IMR-90 (cell line): ENCODE results near the gene RNF34. TPM values are rescaled to one million over a fixed set of nuclear protein-coding genes. Genes with fewer than 3 reads are reported as not detected.

Experiments
- ATAC-seq: fragments of 200-7000 bp; cut with Tn5 transposase; 2 replicates; pipeline ENCODE4 v1.9.1; 2020; ENCODE audit warnings: low read depth, mild to moderate bottlenecking, moderate library complexity
- BruUV-seq: library from RNA; stranded (reverse); fragments of 400-500 nt; replicated peaks from 2 replicates; lab custom pipeline; 2021; lab: Mats Ljungman, UMichigan
- CTCF ChIA-PET: fragments of 300-600 bp; formaldehyde crosslinking; extraction: SDS; loops from one replicate; lab custom pipeline; 2021; ENCODE audit warnings: antibody characterized with exemption; lab: Yijun Ruan, JAX
- POLR2A ChIA-PET: fragments of 300-600 bp; sonication (Branson Sonifier 250); formaldehyde crosslinking; loops from one replicate; lab custom pipeline; 2022; ENCODE audit warnings: antibody characterized with exemption; ENCODE audit not compliant: unreplicated experiment; lab: Charles Lee
- DNase-seq: peaks from one replicate; pipeline ENCODE4 v3.0.0; 2013
- H2AFZ ChIP-seq: replicated peaks from 2 replicates; pipeline ENCODE3; 2013; ENCODE audit warnings: low read length, mild to moderate bottlenecking; ENCODE audit not compliant: poor library complexity
- H2AK5ac ChIP-seq: 2 replicates; pipeline ENCODE4 v1.6.1; 2013; ENCODE audit warnings: low read depth, low read length, inconsistent platforms
- H2AK9ac ChIP-seq: replicated peaks from 2 replicates; pipeline ENCODE3; 2013; ENCODE audit warnings: mild to moderate bottlenecking, low read depth, low read length, moderate library complexity; ENCODE audit not compliant: poor library complexity
- H2BK120ac ChIP-seq: 2 replicates; pipeline ENCODE4 v1.6.1; 2013; ENCODE audit warnings: low read depth, low read length, inconsistent platforms
- H2BK15ac ChIP-seq: 3 replicates; pipeline ENCODE4 v1.6.1; 2013; ENCODE audit warnings: low read depth, low read length, inconsistent platforms
- H2BK20ac ChIP-seq: 2 replicates; pipeline ENCODE4 v1.6.1; 2013; ENCODE audit warnings: low read depth, mild to moderate bottlenecking, inconsistent platforms, low read length, moderate library complexity
- H2BK5ac ChIP-seq: 2 replicates; pipeline ENCODE4 v1.6.1; 2013; ENCODE audit warnings: mild to moderate bottlenecking, low read depth, low read length, inconsistent platforms; ENCODE audit not compliant: poor library complexity, severe bottlenecking
- H3K14ac ChIP-seq: replicated peaks from 2 replicates; pipeline ENCODE4 v1.6.1; 2013; ENCODE audit warnings: low read depth, low read length, inconsistent platforms
- H3K18ac ChIP-seq: 2 replicates; pipeline ENCODE4 v1.6.1; 2013; ENCODE audit warnings: low read depth, low read length, control low read depth
- H3K23ac ChIP-seq: 2 replicates; pipeline ENCODE4 v1.6.1; 2013; ENCODE audit warnings: low read depth, low read length, inconsistent platforms
- H3K27ac ChIP-seq: 2 replicates; pipeline ENCODE4 v1.5.1; 2013; ENCODE audit warnings: mild to moderate bottlenecking, control low read depth, low read length; ENCODE audit not compliant: insufficient read depth
- H3K27me3 ChIP-seq: 2 replicates; pipeline ENCODE4 v1.6.1; 2013; ENCODE audit warnings: low read length; ENCODE audit not compliant: control insufficient read depth, insufficient read depth
- H3K36me3 ChIP-seq: 2 replicates; pipeline ENCODE4 v1.6.1; 2013; ENCODE audit warnings: low read length, mixed read lengths; ENCODE audit not compliant: control insufficient read depth, insufficient read depth
- H3K4ac ChIP-seq: 2 replicates; pipeline ENCODE4 v1.6.1; 2013; ENCODE audit warnings: low read depth, low read length, inconsistent platforms
- H3K4me1 ChIP-seq: 2 replicates; pipeline ENCODE4 v1.6.1; 2013; ENCODE audit warnings: low read length, mixed read lengths; ENCODE audit not compliant: control insufficient read depth, insufficient read depth
- H3K4me2 ChIP-seq: 2 replicates; pipeline ENCODE4 v1.6.1; 2013; ENCODE audit warnings: low read depth, mild to moderate bottlenecking, control low read depth, low read length, moderate library complexity
- H3K4me3 ChIP-seq: 2 replicates; pipeline ENCODE4 v1.5.1; 2013; ENCODE audit warnings: low read depth, mild to moderate bottlenecking, control low read depth, low read length, moderate library complexity; ENCODE audit not compliant: insufficient read depth
- H3K56ac ChIP-seq: 2 replicates; pipeline ENCODE4 v1.6.1; 2013; ENCODE audit warnings: low read length, inconsistent platforms; ENCODE audit not compliant: insufficient read depth; ENCODE audit errors: extremely low read depth
- H3K79me1 ChIP-seq, 2 experiments: 2 replicates each; pipeline ENCODE4 v1.6.1; 2013; ENCODE audit warnings: low read length in 2 of 2, inconsistent platforms in 1 of 2, low read depth in 1 of 2
- H3K9ac ChIP-seq: 2 replicates; pipeline ENCODE4 v1.6.1; 2013; ENCODE audit warnings: low read depth, low read length, control low read depth
- H3K9me1 ChIP-seq: 2 replicates; pipeline ENCODE4 v1.6.1; 2013; ENCODE audit warnings: low read length, inconsistent platforms; ENCODE audit not compliant: insufficient read depth
- H3K9me3 ChIP-seq: 2 replicates; pipeline ENCODE4 v1.6.1; 2013; ENCODE audit warnings: low read length; ENCODE audit not compliant: control insufficient read depth, insufficient read depth
- H4K20me1 ChIP-seq: 2 replicates; pipeline ENCODE4 v1.6.1; 2013; ENCODE audit warnings: low read length, inconsistent platforms; ENCODE audit not compliant: insufficient read depth
- H4K5ac ChIP-seq: 2 replicates; pipeline ENCODE4 v1.6.1; 2013; ENCODE audit warnings: mild to moderate bottlenecking, low read depth, low read length, control low read depth
- H4K8ac ChIP-seq, 2 experiments: 2 replicates each; pipeline ENCODE4 v1.6.1; 2013; ENCODE audit warnings: low read depth in 2 of 2, low read length in 2 of 2, control low read depth in 1 of 2, inconsistent platforms in 1 of 2
- H4K91ac ChIP-seq: 2 replicates; pipeline ENCODE4 v1.6.1; 2013; ENCODE audit warnings: low read depth, low read length, inconsistent platforms; ENCODE audit not compliant: insufficient read depth
- WGBS, 2 experiments: methylation state at CpG; one replicate each; pipeline versions ENCODE4 v1.1.5 to v1.1.7; 2013; ENCODE audit warnings: missing lambda C conversion rate in 2 of 2; ENCODE audit not compliant: insufficient read length in 1 of 2; ENCODE audit errors: extremely low coverage in 2 of 2; 5-methylcytosine and 5-hydroxymethylcytosine counted together
- dilution Hi-C: fragments of 300-500 bp; cut with HindIII; formaldehyde crosslinking; loops from one replicate; pipeline ENCODE4 v1.14.3; 2018; ENCODE audit warnings: low sequenced_read_pairs; ENCODE audit not compliant: unreplicated experiment
- in situ Hi-C: fragments of 300-500 bp; cut with MboI; formaldehyde crosslinking; loops from 3 replicates; pipeline ENCODE4 v1.14.3; 2019; ENCODE audit warnings: low sequenced_read_pairs, inconsistent platforms, mixed read lengths
- intact Hi-C: fragments of 100-400 bp; cut with micrococcal nuclease; formaldehyde crosslinking; loops from 2 replicates; pipeline ENCODE4 v1.10.0; 2022
- polyA plus RNA-seq, 3 experiments: library from polyadenylated mRNA; depleted of rRNA; stranded (reverse); fragments of >200 nt; gene quantifications; 2 replicates each; pipeline ENCODE4 v1.2.3, GENCODE V29; 2012; ENCODE audit warnings: low replicate concordance in 1 of 3
- total RNA-seq: library from RNA; depleted of rRNA; stranded (reverse); fragments of >200 nt; gene quantifications from 2 replicates; pipeline ENCODE4 v1.2.3, GENCODE V29; 2012
- TF ChIP-seq, protein P1 (sequence below): fragments of 150-350 bp; IDR thresholded peaks from 2 replicates; pipeline ENCODE4 v1.6.1; 2016; ENCODE audit warnings: low read depth, mild to moderate bottlenecking, low read length, moderate library complexity, borderline replicate concordance

Gene RNF34
- total and polyA plus RNA-seq, 2 of the 4 experiments (the other 2 are of a cell fraction): 33.2 to 69.5 TPM

DNA sequence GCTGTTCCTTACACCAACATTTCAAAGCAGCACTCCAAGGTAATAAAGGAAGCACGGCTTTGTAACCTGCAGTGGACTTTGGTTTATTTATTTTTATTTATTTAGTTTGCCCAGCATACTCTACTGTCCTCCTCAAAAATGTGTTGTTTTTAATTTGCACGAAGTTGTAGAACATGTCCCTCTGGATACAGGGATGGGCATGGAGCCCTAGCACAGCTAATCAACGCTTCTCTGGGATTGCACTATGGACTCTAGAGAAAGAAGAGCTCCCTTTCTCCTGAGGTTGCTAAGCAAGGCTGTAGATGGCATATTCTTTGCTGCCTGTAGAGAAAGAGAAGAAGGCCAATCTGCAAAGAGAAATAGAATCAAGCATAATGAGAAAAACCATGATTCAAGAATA lies 41.8 kb upstream of the RNF34 start:
- Histone ChIP-seq H2BK20ac (no peak overlapping the region), H3K9me1 (no peaks in the 10 kb centered on the region), H3K23ac (no peak overlapping the region), H3K56ac (no peak overlapping the region), H2AFZ (no peak overlapping the region), H4K8ac (no peak overlapping the region), H2AK5ac (no peak overlapping the region), H3K14ac (no peak overlapping the region), H3K4me1 (no peaks in the 10 kb centered on the region), H3K9me3 (no peaks in the 10 kb centered on the region), H3K36me3 (no peaks in the 10 kb centered on the region), H2BK120ac (no peak overlapping the region), H3K27ac (no peak overlapping the region), H2BK15ac (no peak overlapping the region), H3K18ac (no peak overlapping the region), H3K79me1 (no peaks in the 10 kb centered on the region), H3K4me2 (no peak overlapping the region), H4K91ac (no peak overlapping the region), H3K4me3 (no peak overlapping the region), H3K4ac (no peak overlapping the region), H4K5ac (no peak overlapping the region), H3K27me3 (no peaks in the 10 kb centered on the region; the same call in 1 of the 2 replicates), H2AK9ac (no peak overlapping the region), H3K9ac (no peak overlapping the region), H4K20me1 (no peaks in the 10 kb centered on the region), H2BK5ac (no peak overlapping the region)
- BruUV-seq: no TSS peak
- intact Hi-C loops: no loop called here
- DNase-seq: no peak
- CTCF ChIA-PET: no interaction called here
- WGBS, 2 experiments: no CpG with 5 or more reads among the region's 3 CpGs
- TF ChIP-seq, protein P1, sequence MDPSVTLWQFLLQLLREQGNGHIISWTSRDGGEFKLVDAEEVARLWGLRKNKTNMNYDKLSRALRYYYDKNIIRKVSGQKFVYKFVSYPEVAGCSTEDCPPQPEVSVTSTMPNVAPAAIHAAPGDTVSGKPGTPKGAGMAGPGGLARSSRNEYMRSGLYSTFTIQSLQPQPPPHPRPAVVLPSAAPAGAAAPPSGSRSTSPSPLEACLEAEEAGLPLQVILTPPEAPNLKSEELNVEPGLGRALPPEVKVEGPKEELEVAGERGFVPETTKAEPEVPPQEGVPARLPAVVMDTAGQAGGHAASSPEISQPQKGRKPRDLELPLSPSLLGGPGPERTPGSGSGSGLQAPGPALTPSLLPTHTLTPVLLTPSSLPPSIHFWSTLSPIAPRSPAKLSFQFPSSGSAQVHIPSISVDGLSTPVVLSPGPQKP: no peak
- ATAC-seq: no peak
- dilution Hi-C loops: no loop called here
- in situ Hi-C loops: no loop called here
- POLR2A ChIA-PET: no interaction called here
